HEK293T (cell line): ENCODE data around the gene ONECUT2.

Experiments used
- CTCF ChIA-PET: fragments of 350-600 bp; formaldehyde crosslinking; extraction: SDS; loops from one replicate; lab custom pipeline; 2021; ENCODE audit warnings: antibody characterized with exemption, inconsistent platforms; lab: Yijun Ruan, JAX
- POLR2A ChIA-PET: fragments of 350-600 bp; formaldehyde crosslinking; extraction: SDS; loops from one replicate; lab custom pipeline; 2020; ENCODE audit warnings: antibody characterized with exemption, inconsistent platforms; lab: Yijun Ruan, JAX
- DNase-seq: peaks from one replicate; pipeline ENCODE4 v3.0.0; 2012; ENCODE audit warnings: mixed read lengths; ENCODE audit errors: extremely low spot score
- ARNT ChIP-seq: fragments of 450-650 bp; IDR thresholded peaks from 2 replicates; pipeline ENCODE4 v1.6.1; 2017; ENCODE audit warnings: mild to moderate bottlenecking
- BHLHE40 ChIP-seq: fragments of 450-650 bp; IDR thresholded peaks from 2 replicates; pipeline ENCODE4 v1.6.1; 2016; ENCODE audit warnings: mild to moderate bottlenecking, moderate library complexity, borderline replicate concordance
- CTBP1 ChIP-seq: fragments of 450-650 bp; IDR thresholded peaks from 2 replicates; pipeline ENCODE4 v1.6.1; 2016; ENCODE audit warnings: borderline replicate concordance
- ELF4 ChIP-seq: fragments of 450-650 bp; IDR thresholded peaks from 2 replicates; pipeline ENCODE4 v1.6.1; 2017; ENCODE audit warnings: antibody characterized with exemption
- FOXA1 ChIP-seq: fragments of 450-650 bp; IDR thresholded peaks from 2 replicates; pipeline ENCODE4 v1.6.1; 2016; ENCODE audit warnings: mild to moderate bottlenecking
- FOXK2 ChIP-seq: fragments of 450-650 bp; IDR thresholded peaks from 2 replicates; pipeline ENCODE4 v1.6.1; 2016; ENCODE audit warnings: mild to moderate bottlenecking
- FOXM1 ChIP-seq: fragments of 450-650 bp; IDR thresholded peaks from 2 replicates; pipeline ENCODE4 v1.6.1; 2017; ENCODE audit warnings: mild to moderate bottlenecking, borderline replicate concordance
- HDGF ChIP-seq: fragments of 450-650 bp; IDR thresholded peaks from 2 replicates; pipeline ENCODE4 v1.6.1; 2017; ENCODE audit warnings: antibody characterized with exemption, borderline replicate concordance
- L3MBTL2 ChIP-seq: fragments of 450-650 bp; conservative IDR thresholded peaks from 2 replicates; pipeline ENCODE4 v1.6.1; 2016; ENCODE audit warnings: mild to moderate bottlenecking
- LEF1 ChIP-seq: fragments of 450-650 bp; IDR thresholded peaks from 2 replicates; pipeline ENCODE4 v1.6.1; 2017; ENCODE audit warnings: mild to moderate bottlenecking, borderline replicate concordance
- NFRKB ChIP-seq: fragments of 450-650 bp; IDR thresholded peaks from 2 replicates; pipeline ENCODE4 v1.6.1; 2016; ENCODE audit warnings: mild to moderate bottlenecking, moderate library complexity
- SP1 ChIP-seq: fragments of 450-650 bp; IDR thresholded peaks from 2 replicates; pipeline ENCODE4 v1.6.1; 2017
- SUZ12 ChIP-seq: fragments of 450-650 bp; IDR thresholded peaks from 2 replicates; pipeline ENCODE4 v1.6.1; 2016; ENCODE audit warnings: mild to moderate bottlenecking
- TARDBP ChIP-seq: fragments of 450-650 bp; IDR thresholded peaks from 2 replicates; pipeline ENCODE4 v1.6.1; 2016
- ZNF384 ChIP-seq: fragments of 450-650 bp; IDR thresholded peaks from 2 replicates; pipeline ENCODE4 v1.6.1; 2016
- TF ChIP-seq, protein P1 (sequence below): fragments of 450-650 bp; IDR thresholded peaks from 2 replicates; pipeline ENCODE4 v1.6.1; 2016

ONECUT2 gene

DNA sequence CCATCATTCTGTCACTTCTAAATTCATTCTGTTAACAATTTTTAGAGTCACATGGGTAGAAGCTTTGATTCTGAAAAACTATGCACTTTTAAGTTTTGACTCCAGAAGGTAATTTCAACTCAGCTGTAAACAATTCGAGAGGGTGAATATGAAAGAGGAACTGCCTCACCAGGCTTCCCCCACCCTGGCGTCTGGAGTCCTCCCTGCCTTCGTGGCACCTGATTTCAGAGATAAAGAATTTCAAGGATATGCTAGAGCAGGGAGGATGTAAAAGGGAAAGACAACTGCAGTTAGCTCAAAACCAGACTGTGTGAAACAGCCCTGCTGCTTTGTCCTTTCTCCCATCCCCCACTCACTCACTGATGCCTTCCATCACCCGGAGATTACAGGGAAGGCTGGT is 40.7 kb downstream of the ONECUT2 start:
- CTCF ChIA-PET = no interaction called here
- no peak for DNase-seq

DNA sequence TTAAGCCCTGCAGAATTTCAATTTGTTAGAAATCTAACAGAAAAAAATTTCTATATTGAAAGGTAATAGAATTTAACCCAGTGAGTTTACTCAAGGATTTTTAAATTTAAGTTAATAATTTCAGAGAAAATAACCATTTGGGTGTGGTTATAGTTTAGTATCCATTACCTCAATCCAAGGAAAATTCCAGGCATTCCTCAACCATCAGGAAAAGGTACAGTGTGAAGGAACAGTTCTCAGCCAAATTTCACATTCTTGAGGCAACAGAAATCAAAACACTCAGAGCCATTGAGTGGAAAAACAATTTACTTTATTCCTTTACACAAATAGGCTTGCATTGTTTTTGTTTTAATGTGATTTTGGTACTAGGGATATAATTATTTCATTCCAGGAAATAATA is 45.6 kb downstream of the ONECUT2 start:
- no peak for TF ChIP-seq FOXA1
- no peak for TF ChIP-seq ELF4
- no peak for TF ChIP-seq FOXK2
- TF ChIP-seq, protein P1, sequence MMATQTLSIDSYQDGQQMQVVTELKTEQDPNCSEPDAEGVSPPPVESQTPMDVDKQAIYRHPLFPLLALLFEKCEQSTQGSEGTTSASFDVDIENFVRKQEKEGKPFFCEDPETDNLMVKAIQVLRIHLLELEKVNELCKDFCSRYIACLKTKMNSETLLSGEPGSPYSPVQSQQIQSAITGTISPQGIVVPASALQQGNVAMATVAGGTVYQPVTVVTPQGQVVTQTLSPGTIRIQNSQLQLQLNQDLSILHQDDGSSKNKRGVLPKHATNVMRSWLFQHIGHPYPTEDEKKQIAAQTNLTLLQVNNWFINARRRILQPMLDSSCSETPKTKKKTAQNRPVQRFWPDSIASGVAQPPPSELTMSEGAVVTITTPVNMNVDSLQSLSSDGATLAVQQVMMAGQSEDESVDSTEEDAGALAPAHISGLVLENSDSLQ = no peak
- no peak for TF ChIP-seq HDGF
- no peak for TF ChIP-seq L3MBTL2
- TF ChIP-seq BHLHE40 = no peak
- no peak for TF ChIP-seq FOXM1
- no peak for DNase-seq
- ChIA-PET CTCF (no interaction called here), POLR2A (no interaction called here)

More for the DNA sequence above, 40.7 kb downstream of the ONECUT2 start:
- POLR2A ChIA-PET = no interaction called here
- TF ChIP-seq NFRKB (no peak), ELF4 (no peak), ARNT (no peak)

DNA sequence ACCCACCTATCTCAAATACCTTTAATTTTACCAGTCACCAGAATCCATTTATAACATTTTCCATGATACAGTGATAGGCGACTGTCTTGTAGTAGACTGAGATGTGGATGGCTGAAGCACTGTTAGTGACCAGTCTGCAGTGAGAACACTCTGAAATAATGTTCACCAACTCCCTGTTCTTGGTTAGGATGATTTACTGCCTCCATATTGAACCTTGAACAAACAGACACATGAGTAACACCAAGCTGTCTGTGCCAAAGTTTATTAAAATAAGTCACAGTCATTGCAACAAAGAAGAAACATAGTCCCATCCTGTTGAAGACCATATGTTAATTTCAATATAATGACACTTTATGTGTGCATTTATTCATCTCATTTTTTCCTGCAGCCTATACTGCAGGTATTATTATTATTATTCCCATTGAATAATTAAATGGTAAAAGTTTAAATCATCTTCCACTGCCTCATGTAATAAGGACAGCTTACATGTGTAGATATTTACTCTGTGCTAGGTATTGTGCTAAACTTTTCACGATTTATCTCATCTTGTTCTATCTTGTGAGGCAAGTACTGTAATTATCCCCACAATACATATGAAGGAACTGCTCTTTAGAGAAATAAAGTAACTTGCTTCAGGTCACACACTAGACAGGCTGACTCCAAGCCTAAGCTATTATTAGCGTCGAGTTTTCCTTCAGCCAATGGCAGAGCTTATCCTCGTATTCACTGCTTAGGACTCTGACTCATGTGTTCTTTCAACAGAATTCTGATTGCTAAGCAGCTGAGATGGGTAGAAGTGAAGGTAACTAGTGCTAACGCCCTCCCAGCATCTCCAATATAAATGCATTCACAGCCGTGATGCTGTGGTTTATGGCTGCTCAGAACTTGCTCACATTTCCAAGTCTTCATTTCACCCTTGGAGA is 62.5 kb downstream of the ONECUT2 start:
- ChIA-PET CTCF (no interaction called here), POLR2A (no interaction called here)
- DNase-seq = no peak
- no peak for TF ChIP-seq ZNF384
- no peak for TF ChIP-seq TARDBP
- no peak for TF ChIP-seq LEF1
- no peak for TF ChIP-seq ELF4
- no peak for TF ChIP-seq FOXK2
- no peak for TF ChIP-seq FOXA1
- TF ChIP-seq ARNT = no peak
- TF ChIP-seq, protein P1 = no peak
- no peak for TF ChIP-seq NFRKB
- no peak for TF ChIP-seq CTBP1
- no peak for TF ChIP-seq FOXM1
- TF ChIP-seq BHLHE40 = no peak
- TF ChIP-seq HDGF = no peak
- no peak for TF ChIP-seq SUZ12
- no peak for TF ChIP-seq L3MBTL2
- TF ChIP-seq SP1 = no peak

DNA sequence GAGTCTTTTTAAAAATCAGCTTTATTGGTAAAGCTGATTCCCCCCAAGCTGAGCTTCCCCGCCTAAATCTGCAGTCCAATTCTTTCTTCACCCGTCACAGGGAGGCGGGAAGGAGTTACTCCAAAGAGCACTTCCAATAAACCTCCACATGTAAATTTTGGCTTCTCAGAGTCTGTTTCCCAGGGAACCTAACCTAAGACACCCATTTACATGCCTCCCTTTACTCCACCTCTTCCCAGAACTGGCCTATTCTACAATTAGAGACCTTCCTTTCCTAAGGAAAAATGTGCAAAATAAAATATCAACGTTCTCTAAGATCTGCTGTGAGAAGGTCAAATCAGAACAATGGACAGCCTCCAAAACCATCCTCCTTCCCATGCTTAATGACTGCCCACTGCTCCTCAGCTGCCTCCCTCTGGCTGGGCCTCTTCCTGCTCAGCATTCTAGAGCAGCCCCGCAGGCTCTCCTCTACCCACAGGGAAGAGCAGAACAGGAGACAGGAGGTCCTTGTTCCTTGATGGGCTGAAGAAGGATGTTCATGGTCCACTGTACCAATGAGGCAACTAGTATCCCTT is 63.6 kb downstream of the ONECUT2 start:
- ChIA-PET CTCF (no interaction called here), POLR2A (no interaction called here)
- no peak for DNase-seq
- TF ChIP-seq, protein P1 = no peak
- no peak for TF ChIP-seq ARNT
- TF ChIP-seq LEF1 = no peak
- no peak for TF ChIP-seq TARDBP
- TF ChIP-seq CTBP1 = no peak
- no peak for TF ChIP-seq NFRKB
- TF ChIP-seq BHLHE40 = no peak
- no peak for TF ChIP-seq L3MBTL2

DNA sequence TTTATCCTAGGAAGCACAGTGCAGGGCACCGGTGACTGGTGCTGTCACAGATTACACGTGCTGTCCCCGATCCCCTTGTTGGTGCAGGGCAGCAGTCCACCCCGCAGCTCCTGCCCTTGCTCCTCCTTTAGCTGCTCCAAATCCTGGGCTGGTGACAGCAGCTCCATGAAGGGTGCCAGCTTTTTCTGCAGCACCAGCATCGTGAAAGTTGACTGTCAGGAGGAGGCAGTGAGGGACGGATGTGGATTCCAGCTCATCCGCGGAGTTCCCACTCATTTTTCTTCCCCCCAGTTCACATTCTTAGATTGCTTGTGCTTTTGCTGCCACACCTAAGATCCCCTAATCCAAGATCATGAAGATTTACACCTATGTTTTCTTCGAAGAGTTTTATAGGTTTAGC is 67.5 kb downstream of the ONECUT2 start:
- CTCF ChIA-PET = no interaction called here
- DNase-seq = no peak
- POLR2A ChIA-PET = no interaction called here
- no peak for TF ChIP-seq SUZ12
- no peak for TF ChIP-seq ARNT
- TF ChIP-seq FOXK2 = no peak
- no peak for TF ChIP-seq TARDBP
- TF ChIP-seq L3MBTL2 = no peak
- no peak for TF ChIP-seq HDGF
- TF ChIP-seq CTBP1 = no peak

DNA sequence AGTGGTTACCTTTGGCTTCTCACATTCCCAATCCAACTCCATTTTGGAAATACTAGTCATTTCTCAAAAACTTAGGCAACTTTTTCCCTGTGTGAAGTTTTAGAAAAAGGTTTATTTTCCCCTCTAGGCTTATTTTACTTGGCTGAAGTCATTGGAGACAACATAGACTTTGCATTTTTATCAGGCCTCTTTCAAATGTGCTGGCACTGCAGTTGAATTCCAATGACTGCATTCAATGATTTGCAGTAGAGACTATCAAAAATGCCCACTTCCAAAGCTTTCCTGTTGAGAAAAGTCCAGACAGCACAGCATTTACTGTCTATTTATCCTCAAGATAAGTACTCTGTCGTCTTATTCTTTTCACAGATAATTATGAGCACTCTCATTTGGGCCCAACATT is 70.1 kb downstream of the ONECUT2 start:
- no peak for DNase-seq
- POLR2A ChIA-PET = no interaction called here
- CTCF ChIA-PET = no interaction called here
- TF ChIP-seq TARDBP (no peak), SP1 (no peak), L3MBTL2 (no peak), SUZ12 (no peak), FOXK2 (no peak), NFRKB (no peak)

DNA sequence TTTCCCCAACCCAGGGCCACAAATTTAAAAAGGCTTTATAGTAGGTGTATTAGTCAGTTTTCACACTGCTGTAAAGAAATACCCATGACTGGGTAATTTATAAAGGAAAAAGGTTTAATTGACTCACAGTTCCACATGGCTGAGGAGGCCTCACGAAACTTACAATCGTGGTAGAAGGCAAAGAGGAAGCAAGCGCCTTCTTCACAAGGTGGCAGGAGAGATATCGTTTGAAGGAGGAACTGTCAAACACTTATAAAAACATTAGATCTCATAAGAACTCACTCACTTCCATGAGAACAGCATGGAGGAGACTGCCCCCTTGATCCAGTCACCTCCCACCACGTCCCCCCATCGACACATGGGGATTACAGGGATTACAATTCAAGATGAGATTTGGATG is 80.9 kb downstream of the ONECUT2 start:
- TF ChIP-seq SUZ12 (no peak), LEF1 (no peak), HDGF (no peak), ELF4 (no peak), L3MBTL2 (no peak), SP1 (no peak), ARNT (no peak), NFRKB (no peak)
- CTCF ChIA-PET = no interaction called here
- POLR2A ChIA-PET = no interaction called here
- no peak for DNase-seq
